Measurements from ENCODE around the gene ERN1. TPM values are rescaled to one million over a fixed set of nuclear protein-coding genes. Genes with fewer than 3 reads are reported as not detected.

ERN1 gene
- total and polyA plus RNA-seq, 2 of the 13 experiments (the other 11 are each of a cell fraction or from before 2014, with no cell fraction given) = 6.0 to 12.7 TPM

DNA sequence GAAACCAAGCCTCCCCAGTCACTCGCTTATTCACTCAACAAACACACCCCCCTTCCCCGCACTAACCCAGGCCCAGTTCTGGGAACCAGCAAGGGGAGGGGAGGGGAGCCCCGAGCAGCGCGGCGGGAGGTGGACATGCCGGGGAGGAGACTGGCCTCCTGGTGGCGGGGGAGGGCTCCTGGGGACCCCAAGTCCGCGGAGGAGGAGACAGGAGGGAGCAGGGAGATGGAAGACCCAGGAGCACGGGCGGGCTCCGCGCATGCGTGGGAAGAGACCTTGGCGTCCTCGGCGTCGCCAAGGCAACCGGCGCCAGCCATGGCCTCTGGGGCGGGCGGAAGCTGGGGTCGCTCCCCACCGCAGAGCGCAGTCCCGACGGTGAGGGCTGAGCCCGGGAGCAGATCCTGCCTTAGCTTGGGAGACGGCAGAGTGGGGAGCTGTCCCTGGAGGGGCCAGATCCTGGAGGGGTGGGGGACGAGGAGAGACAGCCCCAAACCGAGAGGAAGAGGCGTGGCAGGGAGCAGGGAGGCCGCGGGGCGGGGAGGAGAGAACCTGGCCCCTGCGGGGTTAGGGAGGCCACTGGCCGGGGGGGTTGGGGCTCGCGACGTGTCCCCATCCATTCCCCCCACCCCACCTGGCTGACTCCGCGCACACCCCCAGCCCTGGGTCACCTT, 131.8 kb downstream of the ERN1 start, which contains the start of gene PRR29:
TSS of gene PRR29 (plus strand) at position 302 of the 671 bp plus-strand sequence. CDS start at position 316, 14 bp downstream.
- Histone ChIP-seq H3K4me3 (replicated peaks in 1 of 3; ENCODE audit: insufficient read depth in 1 of 3, low read depth in 2 of 3, low read length in 3 of 3) (peak within 1 kb of the TSS; percentile 67 to 87 (median 79)), H4K20me1 (ENCODE audit: insufficient read depth, low read length) (no peaks in the 10 kb centered on the region), H3K36me3 (replicated peaks in 1 of 2; ENCODE audit: control insufficient read depth in 1 of 2, insufficient read depth in 2 of 2, low read length in 2 of 2) (no peaks in the 10 kb centered on the region), H3K27ac (ENCODE audit: extremely low read length, insufficient read depth, low read length) (no peak within 1 kb of the TSS), H3K79me2 (ENCODE audit: insufficient read depth, low read length) (no peaks in the 10 kb centered on the region), H3K4me1 (ENCODE audit: insufficient read depth, low read length) (peaks cover 49% of the 10 kb centered on the region), H2AFZ (ENCODE audit: low read length) (peak within 1 kb of the TSS; percentile 56), H3K9me3 (ENCODE audit: low read length) (no peaks in the 10 kb centered on the region), H3K9ac (ENCODE audit: insufficient read depth, low read depth, low read length) (peak within 1 kb of the TSS; percentile 33; the same call in 1 of the 2 replicates), H3K4me2 (ENCODE audit: low read depth, low read length) (peak within 1 kb of the TSS; percentile 92), H3K27me3 (ENCODE audit: control insufficient read depth in 1 of 2, insufficient read depth in 2 of 2, low read length in 2 of 2) (peaks cover 10 to 37% of the 10 kb centered on the region in 2 experiments; a peak in 4 of 5 replicates)
- intact Hi-C loops (cut with micrococcal nuclease; ENCODE audit: unreplicated experiment) (no loop called here), in situ Hi-C loops (cut with HindIII; ENCODE audit: extremely low pct_ligation_motif_present, low pct_unique_long_range_greater_than_20kb) (no loop called here)
- DNase-seq (ENCODE audit: low spot score) (peak; percentile 66), FAIRE-seq (no peak), ATAC-seq (peak; percentile 76)
- POLR2A ChIA-PET = interaction anchor here (0.6 kb wide), 1 partner anchor 396 kb away, joined by 3 read pairs; no protein-coding TSS in a partner anchor
- WGBS (ENCODE audit: low lambda C conversion rate) = 9% methylated on average over 40 of the region's 43 CpGs
- no TSS peak for BruUV-seq (replicated peaks)
- CTCF ChIA-PET (ENCODE audit: low intra/inter-chr PET ratio, low total read pairs) = no interaction called here
- TF ChIP-seq, protein P1, sequence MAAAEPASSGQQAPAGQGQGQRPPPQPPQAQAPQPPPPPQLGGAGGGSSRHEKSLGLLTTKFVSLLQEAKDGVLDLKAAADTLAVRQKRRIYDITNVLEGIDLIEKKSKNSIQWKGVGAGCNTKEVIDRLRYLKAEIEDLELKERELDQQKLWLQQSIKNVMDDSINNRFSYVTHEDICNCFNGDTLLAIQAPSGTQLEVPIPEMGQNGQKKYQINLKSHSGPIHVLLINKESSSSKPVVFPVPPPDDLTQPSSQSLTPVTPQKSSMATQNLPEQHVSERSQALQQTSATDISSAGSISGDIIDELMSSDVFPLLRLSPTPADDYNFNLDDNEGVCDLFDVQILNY (CRISPR knock-in tag; conservative IDR thresholded peaks at IDR 0.05) = peak; percentile 15; the same call in 1 of the 2 replicates
- TF ChIP-seq NR1H2 (CRISPR knock-in tag; IDR thresholded peaks at IDR 0.05; ENCODE audit: borderline replicate concordance, low read depth) = no peak
- TF ChIP-seq SAP130 (CRISPR knock-in tag; IDR thresholded peaks at IDR 0.05; ENCODE audit: low read depth) = peak; percentile 88
- TF ChIP-seq MYPOP (CRISPR knock-in tag; IDR thresholded peaks at IDR 0.05) = no peak
- TF ChIP-seq, protein P2, sequence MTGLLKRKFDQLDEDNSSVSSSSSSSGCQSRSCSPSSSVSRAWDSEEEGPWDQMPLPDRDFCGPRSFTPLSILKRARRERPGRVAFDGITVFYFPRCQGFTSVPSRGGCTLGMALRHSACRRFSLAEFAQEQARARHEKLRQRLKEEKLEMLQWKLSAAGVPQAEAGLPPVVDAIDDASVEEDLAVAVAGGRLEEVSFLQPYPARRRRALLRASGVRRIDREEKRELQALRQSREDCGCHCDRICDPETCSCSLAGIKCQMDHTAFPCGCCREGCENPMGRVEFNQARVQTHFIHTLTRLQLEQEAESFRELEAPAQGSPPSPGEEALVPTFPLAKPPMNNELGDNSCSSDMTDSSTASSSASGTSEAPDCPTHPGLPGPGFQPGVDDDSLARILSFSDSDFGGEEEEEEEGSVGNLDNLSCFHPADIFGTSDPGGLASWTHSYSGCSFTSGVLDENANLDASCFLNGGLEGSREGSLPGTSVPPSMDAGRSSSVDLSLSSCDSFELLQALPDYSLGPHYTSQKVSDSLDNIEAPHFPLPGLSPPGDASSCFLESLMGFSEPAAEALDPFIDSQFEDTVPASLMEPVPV (CRISPR knock-in tag; IDR thresholded peaks at IDR 0.05) = no peak
- no peak for TF ChIP-seq ZFP36L1 (CRISPR knock-in tag; IDR thresholded peaks at IDR 0.05)
- peak; percentile 45; the same call in 1 of the 2 replicates for TF ChIP-seq CBFB (CRISPR knock-in tag; IDR thresholded peaks at IDR 0.05)
- TF ChIP-seq ZFX (CRISPR knock-in tag; IDR thresholded peaks at IDR 0.05; ENCODE audit: low read depth) = peak; percentile 58; the same call in 1 of the 2 replicates
- TF ChIP-seq RXRB (CRISPR knock-in tag; IDR thresholded peaks at IDR 0.05; ENCODE audit: borderline replicate concordance) = peak; percentile 33; the same call in 1 of the 2 replicates
- no peak for TF ChIP-seq SRY (CRISPR knock-in tag; IDR thresholded peaks at IDR 0.05)
- no peak for TF ChIP-seq FOXC1 (CRISPR knock-in tag; IDR thresholded peaks at IDR 0.05; ENCODE audit: borderline replicate concordance)
- TF ChIP-seq, protein P3, sequence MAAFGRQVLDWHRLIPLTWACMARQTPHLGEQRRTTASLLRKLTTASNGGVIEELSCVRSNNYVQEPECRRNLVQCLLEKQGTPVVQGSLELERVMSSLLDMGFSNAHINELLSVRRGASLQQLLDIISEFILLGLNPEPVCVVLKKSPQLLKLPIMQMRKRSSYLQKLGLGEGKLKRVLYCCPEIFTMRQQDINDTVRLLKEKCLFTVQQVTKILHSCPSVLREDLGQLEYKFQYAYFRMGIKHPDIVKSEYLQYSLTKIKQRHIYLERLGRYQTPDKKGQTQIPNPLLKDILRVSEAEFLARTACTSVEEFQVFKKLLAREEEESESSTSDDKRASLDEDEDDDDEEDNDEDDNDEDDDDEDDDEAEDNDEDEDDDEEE (CRISPR knock-in tag; IDR thresholded peaks at IDR 0.05) = 0 out of 2 replicates have a peak, but pooled peaks have one; percentile 46
- peak; percentile 93 for TF ChIP-seq MXI1 (IDR thresholded peaks at IDR 0.05; ENCODE audit: borderline replicate concordance, low read depth, low read length)
- no peak for TF ChIP-seq NONO (IDR thresholded peaks at IDR 0.05)
- TF ChIP-seq NONO (CRISPR knock-in tag; conservative IDR thresholded peaks at IDR 0.05) = peak; percentile 70; the same call in 1 of the 2 replicates
- TF ChIP-seq FOXK1 (CRISPR knock-in tag; IDR thresholded peaks at IDR 0.05; ENCODE audit: borderline replicate concordance, low read depth) = peak; percentile 39; the same call in 1 of the 2 replicates
- peak; percentile 58 for TF ChIP-seq ELF3 (CRISPR knock-in tag; IDR thresholded peaks at IDR 0.05)
- TF ChIP-seq HDAC1 (CRISPR knock-in tag; IDR thresholded peaks at IDR 0.05) = peak; percentile 50; the same call in 1 of the 2 replicates

All from HepG2 (cell line).